GM18861 (cell line): Measurements from ENCODE around the gene MTFP1.
"Not testable (repeated sequence)": the region's sequence is repeated elsewhere in the genome, so short reads cannot be mapped to it uniquely, and the experiment has no call there.

Source experiments
- ATAC-seq: cut with Tn5 transposase; IDR thresholded peaks from one replicate; pipeline ENCODE4 v1.9.1; 2021; ENCODE audit not compliant: unreplicated experiment

MTFP1 gene

DNA sequence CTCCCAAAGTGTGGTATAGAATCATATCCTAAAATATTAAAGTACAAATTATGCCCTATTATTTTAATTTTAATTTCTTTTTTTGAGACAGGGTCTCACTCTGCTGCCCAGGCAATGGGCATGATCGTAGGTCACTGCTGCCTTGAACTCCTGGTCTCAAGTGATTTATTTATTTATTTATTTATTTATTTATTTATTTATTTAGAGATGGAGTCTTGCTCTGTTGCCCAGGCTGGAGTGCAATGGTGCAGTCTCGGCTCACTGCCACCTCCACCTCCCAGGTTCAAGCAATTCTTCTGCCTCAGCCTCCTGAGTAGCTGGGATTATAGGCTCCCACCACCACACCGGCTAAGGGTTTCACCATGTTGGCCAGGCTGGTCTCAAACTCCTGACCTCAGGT is 24.5 kb upstream of the MTFP1 start:
- not testable (repeated sequence) for ATAC-seq

GRCh38 chr22:30402028-30402765 is 23.4 kb upstream of the MTFP1 start:
- no peak for ATAC-seq

- not testable (repeated sequence) for ATAC-seq
These were observed 22.8 kb upstream of the MTFP1 start for GRCh38 chr22:30402766-30403104.

- no peak for ATAC-seq
These were observed 21.3 kb upstream of the MTFP1 start for GRCh38 chr22:30404307-30404706.

DNA sequence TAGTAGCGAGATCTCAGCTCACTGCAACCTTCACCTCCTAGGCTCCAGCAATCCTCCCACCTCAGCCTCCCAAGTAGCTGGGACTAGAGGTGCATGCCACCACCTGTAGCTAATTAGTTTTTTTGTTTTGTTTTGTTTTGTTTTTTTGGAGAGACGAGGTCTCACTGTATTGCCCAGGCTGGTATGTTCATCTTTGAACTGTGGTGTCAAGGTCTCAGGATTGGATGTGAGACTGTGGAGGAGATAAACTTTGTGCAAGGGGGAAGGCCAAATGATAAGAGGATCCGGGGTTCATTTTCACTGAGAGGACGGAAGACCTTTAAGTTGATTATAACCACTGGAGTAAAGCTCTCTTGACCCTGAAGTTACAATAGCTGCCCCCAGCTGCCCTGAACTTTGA is 19.8 kb upstream of the MTFP1 start:
- no peak for ATAC-seq

DNA sequence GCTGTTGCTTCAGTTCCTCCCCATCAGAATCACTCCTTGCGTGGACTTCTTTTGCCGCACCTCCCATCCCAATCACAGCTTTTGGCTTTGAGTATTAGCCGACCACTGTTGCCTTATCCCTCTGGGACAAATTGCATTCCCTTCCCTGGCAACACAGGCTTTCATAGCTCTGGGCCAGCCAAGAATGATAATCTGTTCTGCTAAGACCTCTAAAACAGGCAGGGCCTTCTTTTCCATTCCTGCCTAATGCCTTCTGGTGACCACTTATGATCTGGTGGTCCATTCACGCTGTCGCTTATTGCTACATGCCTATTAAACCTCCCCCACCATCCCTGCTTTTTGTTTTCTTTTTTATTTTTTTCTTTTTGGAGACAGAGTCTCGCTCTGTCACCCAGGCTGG is 19.2 kb upstream of the MTFP1 start:
- no peak for ATAC-seq

DNA sequence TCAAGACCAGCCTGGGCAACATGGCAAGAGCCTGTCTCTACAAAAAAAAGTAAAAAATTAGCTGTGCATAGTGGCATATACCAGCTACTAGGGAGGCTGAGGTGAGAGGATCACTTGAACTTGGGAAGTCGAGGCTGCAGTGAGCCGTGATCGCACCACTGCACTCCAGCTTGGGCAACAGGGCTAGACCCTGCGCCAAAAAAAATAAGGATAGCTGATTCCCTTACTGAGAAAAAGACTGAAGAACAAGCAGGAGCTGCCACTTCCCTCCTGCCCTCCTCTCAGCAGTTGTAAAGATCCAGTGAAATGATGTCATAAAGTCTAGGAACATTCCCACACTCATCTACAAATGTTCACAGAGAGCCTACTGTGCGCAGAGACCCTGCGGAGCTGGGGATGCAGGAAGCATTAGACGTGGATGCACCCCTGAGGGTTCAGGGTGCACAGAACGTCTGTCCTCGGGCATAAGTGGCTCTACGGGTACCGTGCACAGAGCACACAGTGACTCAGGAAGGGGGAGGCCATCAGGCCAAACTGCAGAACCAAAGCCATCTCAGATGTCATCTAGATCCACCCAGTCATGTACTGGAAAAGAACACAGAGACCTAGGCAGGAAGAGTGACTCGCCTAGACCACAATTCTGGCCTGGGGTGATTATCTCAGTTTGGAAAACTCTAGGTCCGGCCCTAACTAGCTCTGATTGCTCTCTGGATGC is 17.0 kb upstream of the MTFP1 start:
- ATAC-seq: no peak

GRCh38 chr22:30411780-30412179 is 13.8 kb upstream of the MTFP1 start:
- no peak for ATAC-seq

GRCh38 chr22:30413001-30413400 is 12.6 kb upstream of the MTFP1 start:
- no peak for ATAC-seq

DNA sequence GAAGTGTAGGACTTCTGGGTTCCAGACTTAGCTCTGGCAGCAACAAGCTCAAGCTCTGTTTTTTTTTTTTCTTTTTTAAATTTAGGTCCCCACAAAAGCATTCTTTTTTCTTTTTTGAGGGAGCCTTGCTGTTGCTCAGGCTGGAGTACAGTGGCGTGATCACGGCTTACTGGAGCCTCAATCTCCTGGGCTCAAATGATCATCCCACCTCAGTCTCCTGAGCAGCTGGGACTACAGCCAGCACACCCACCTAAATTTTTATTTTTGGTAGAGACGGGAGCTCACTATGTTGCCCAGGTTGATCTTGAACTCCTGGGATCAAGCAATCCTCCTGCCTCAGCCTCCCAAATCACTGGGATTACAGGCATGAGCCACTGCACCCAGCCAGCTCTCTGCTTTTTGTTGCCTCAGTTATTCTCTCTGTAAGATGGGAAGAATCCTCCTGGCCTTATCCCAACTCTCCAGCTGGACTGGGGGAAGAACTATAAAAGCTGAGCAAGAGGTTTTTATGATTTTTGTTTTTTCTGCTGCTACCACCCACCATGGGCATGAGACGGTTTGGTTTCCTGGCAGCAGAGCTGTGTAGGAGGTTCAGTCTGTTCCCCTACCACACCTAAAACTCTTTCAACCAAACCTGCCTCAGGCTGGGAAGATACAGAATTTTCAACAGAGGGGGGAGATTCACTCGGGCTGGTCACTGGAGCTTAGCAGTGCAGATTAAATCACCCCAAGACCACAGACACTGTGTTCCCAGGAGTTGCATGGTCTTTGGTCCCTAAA is 11.6 kb upstream of the MTFP1 start:
- no peak for ATAC-seq

DNA sequence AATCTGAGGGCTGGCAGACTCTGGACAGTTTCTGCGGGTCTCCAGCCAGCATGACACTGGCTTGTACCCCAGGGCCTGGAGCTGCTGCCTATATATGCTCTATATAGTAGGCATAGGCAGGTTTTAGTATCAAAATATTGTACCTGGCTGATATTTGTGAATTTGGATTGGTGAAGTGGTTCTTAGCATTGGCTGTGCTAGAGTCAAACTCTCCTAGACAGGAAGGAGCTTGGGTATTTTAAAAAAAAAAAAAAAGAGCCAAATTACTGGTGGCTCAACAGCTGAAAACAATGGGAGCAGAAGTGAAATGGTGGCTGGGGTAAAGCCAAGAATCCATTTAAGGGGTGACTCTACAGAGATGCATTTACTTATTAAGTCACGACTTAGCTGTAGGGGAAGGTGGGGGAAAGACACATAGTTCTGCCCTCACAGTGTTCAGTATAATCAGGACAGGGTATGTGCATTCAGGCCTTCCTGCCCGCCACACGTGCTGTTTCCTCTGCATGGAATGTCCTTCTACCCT is 11.0 kb upstream of the MTFP1 start:
- no peak for ATAC-seq

DNA sequence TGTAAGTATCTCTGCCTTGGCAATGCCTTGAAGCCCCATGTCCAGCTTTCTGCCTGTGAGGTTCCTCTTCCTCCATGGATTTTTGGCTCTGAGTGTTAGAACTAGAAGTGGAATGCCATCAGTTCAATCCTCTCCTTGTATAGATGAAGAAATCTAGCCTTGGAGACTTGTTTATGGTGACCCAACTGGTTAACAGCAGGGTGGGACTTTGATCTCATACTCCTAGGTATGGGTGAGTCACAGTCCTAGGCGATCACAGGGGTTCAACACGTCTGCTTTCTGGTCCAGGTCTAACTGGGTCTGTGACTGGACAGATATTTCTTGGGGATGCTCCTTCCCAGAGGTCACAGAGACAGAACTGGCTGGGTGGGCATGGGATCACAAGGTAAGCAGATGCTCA is 9.2 kb upstream of the MTFP1 start:
- no peak for ATAC-seq

DNA sequence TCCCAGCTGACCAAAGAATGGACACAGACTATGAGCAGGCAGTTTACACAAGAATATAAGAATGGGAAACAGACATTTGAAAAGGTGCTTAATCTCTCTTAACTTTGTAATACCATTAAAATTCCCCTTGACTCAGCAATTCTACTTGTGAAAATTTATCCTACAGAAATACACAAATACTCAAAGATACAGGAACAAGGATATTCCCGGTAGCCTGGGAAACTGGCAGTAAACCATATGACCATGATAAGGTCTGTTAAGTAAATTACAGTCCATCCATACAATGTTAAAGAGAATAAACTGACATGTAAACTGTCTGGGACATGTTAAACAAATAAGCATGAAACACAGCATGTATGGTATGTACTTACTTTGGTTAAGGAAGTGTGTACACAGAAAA is 8.7 kb upstream of the MTFP1 start:
- no peak for ATAC-seq

GRCh38 chr22:30420347-30421125 is 5.0 kb upstream of the MTFP1 start:
- ATAC-seq: no peak

DNA sequence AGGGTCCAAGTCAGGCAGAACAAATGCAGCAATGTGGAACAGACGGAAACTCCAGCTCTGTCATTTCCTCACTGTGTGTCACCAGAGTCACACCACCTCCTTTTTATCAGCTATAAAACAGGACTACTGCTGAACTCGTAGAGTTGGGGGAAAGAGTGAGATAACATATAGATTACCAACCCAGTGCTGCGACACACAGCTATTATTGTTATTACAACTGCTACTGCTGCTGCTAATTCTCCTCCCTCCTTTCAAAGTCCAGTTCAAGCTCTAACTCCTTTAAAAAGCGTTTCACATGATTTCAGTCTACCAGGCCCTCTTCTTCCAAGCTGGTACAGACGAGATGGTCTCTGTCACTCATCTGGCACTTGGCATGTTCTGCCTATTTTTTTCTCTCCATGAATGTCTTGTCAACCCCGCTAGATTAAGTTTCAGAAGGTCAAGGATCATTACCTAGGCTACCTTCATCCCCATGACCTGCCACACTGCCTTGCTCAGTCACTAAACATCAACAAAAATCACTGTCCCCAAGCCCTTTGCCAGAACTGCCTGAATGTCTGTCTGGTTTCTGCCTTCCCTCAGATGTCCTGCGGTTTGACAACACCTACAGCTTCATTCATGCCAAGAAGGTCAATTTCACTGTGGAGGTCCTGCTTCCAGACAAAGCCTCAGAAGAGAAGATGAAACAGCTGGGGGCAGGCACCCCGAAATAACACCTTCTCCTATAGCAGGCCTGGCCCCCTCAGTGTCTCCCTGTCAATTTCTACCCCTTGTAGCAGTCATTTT is 3.7 kb upstream of the MTFP1 start:
- ATAC-seq: no peak

GRCh38 chr22:30422481-30423300 is 2.9 kb upstream of the MTFP1 start:
- no peak for ATAC-seq

- ATAC-seq: peak; percentile 16
These were observed 2.1 kb upstream of the MTFP1 start for GRCh38 chr22:30423301-30423958.

DNA sequence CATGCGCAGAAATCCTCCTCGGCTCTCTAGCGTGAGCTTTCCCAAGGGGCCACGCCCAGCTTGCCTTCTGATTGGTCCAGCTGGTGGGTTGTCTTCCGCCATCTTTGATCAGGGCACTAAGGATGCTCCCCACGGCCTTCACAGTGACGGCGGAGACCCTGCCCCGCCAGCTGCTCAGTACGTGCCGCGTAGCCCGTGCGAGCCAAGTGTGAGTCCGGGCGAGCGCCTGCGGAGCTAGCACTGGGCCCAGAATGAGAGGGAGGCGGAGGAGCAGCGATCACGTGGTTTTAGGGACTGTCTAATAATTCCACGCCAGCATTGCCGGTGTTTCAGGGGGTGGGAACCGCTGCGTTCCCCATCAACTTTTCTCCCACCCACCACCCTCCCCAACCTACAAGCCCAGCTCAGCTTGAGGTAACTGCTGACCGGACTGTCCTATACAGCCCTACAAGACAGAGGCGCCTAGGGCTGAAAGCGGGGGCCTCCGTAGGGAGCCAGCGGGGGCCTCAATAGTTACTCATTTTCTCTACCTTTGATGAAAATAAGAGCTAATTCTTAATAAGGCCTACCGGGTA is 1.5 kb upstream of the MTFP1 start:
- ATAC-seq: peak; percentile 75
